Testis (tissue), 3 donors: ENCODE data around the gene KCTD1. TPM values are rescaled to one million over a fixed set of nuclear protein-coding genes. Genes with fewer than 3 reads are reported as not detected.
A peak's percentile ranks its signal among the peaks of the same experiment; 100 is the strongest.

Source experiments
- DNase-seq: peaks from one replicate; pipeline ENCODE4 v3.0.0-alpha.2; 2019
- H3K27ac ChIP-seq, 2 donors: fragments of 200-600 bp; sonication (generic); one replicate each; pipeline ENCODE4 v1.5.1; 2019
- H3K27me3 ChIP-seq: fragments of 200-600 bp; sonication (generic); one replicate; pipeline ENCODE4 v1.5.1; 2019
- H3K36me3 ChIP-seq: fragments of 200-600 bp; sonication (generic); one replicate; pipeline ENCODE4 v1.5.1; 2017; ENCODE audit warnings: low read depth; ENCODE audit errors: missing control alignments
- H3K4me1 ChIP-seq: fragments of 200-600 bp; sonication (generic); one replicate; pipeline ENCODE4 v1.5.1; 2019
- H3K4me3 ChIP-seq, 2 donors: fragments of 200-600 bp; sonication (generic); one replicate each; pipeline ENCODE4 v1.5.1; 2017 to 2019
- H3K9me3 ChIP-seq: fragments of 200-600 bp; sonication (generic); one replicate; pipeline ENCODE4 v1.5.1; 2017
- POLR2A ChIP-seq: fragments of 450-650 bp; IDR thresholded peaks from one replicate; pipeline ENCODE4 v1.6.1; 2017; ENCODE audit warnings: antibody characterized with exemption, mild to moderate bottlenecking, moderate library complexity
- WGBS, 2 donors: methylation state at CpG; one replicate each; pipeline ENCODE4 v1.1.5; 2018; 5-methylcytosine and 5-hydroxymethylcytosine counted together
- intact Hi-C: fragments of 100-400 bp; cut with DNase I; formaldehyde crosslinking; loops from one replicate; pipeline ENCODE4 v1.15.1; 2023; ENCODE audit warnings: low total_unique reads
- polyA plus RNA-seq: library from polyadenylated mRNA; stranded (reverse); fragments of 350-450 nt; fragmentation: Illumina TruSeq; extraction: RNeasy Lipid Tissue Mini Kit (QIAGEN cat#74804); gene quantifications from one replicate; pipeline ENCODE4 v1.2.3, GENCODE V29; 2014; ENCODE audit warnings: low read depth, low replicate concordance; ENCODE audit not compliant: insufficient read depth
- total RNA-seq, 2 donors: library from RNA; depleted of rRNA; stranded (reverse); fragments of >200 nt; gene quantifications; one replicate each; pipeline ENCODE4 v1.2.3, GENCODE V29; 2016
- TF ChIP-seq, protein P1 (sequence below), 3 experiments: fragments of 450-650 bp in 2 of 3; fragments of 200-600 bp in 1 of 3; sonication (generic) in 1 of 3; IDR thresholded peaks; one replicate each; pipeline ENCODE4 v1.5.1; 2016 to 2019; ENCODE audit warnings: antibody characterized with exemption in 3 of 3, mild to moderate bottlenecking in 2 of 3, moderate library complexity in 1 of 3

The KCTD1 gene
- total and polyA plus RNA-seq, 3 donors from 2014 or later: 13.1 to 19.9 (median 19.6) TPM

DNA sequence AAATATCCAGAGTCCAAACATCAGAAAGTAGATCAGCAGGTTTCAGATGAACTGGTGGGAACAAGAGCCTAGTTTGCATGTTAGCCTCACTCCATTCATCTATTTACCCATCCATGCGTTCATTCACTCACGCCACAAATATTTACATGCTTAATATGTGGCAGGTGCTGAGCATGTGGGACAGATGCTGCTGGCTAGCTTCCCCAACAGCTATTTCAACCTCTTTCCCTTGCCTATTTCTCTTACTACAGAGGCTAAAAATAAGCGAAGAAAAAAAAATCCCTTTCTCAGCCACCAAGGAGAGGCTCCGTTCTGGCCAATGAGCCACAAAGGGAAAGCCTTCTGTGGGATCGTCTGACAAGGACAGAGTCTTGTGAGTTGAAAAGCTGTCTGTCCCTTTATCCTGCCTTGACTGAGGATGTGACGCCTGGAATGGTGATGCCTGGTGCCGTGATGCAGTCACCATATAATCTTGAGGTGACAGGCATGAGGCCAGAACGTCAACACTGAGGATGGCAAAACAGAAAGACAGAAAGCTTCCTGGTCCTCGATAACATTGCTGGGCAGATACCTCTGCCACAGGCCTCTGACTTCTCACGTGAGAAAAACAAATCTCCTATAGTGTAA, 78.2 kb downstream of the KCTD1 start:
- H3K9me3 ChIP-seq: no peaks in the 10 kb centered on the region
- H3K4me3 ChIP-seq: no peak overlapping the region
- H3K27ac ChIP-seq: no peak overlapping the region
- no peaks in the 10 kb centered on the region for H3K36me3 ChIP-seq
- H3K4me1 ChIP-seq: no peaks in the 10 kb centered on the region
- intact Hi-C loops: no loop called here
- 81 to 89% methylated on average over 10 of the region's 10 CpGs for WGBS, 2 donors
- TF ChIP-seq POLR2A: no peak
- TF ChIP-seq, protein P1, sequence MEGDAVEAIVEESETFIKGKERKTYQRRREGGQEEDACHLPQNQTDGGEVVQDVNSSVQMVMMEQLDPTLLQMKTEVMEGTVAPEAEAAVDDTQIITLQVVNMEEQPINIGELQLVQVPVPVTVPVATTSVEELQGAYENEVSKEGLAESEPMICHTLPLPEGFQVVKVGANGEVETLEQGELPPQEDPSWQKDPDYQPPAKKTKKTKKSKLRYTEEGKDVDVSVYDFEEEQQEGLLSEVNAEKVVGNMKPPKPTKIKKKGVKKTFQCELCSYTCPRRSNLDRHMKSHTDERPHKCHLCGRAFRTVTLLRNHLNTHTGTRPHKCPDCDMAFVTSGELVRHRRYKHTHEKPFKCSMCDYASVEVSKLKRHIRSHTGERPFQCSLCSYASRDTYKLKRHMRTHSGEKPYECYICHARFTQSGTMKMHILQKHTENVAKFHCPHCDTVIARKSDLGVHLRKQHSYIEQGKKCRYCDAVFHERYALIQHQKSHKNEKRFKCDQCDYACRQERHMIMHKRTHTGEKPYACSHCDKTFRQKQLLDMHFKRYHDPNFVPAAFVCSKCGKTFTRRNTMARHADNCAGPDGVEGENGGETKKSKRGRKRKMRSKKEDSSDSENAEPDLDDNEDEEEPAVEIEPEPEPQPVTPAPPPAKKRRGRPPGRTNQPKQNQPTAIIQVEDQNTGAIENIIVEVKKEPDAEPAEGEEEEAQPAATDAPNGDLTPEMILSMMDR (IDR thresholded peaks at IDR 0.05): no peak
- H3K27me3 ChIP-seq: no peaks in the 10 kb centered on the region
- no peak for DNase-seq

DNA sequence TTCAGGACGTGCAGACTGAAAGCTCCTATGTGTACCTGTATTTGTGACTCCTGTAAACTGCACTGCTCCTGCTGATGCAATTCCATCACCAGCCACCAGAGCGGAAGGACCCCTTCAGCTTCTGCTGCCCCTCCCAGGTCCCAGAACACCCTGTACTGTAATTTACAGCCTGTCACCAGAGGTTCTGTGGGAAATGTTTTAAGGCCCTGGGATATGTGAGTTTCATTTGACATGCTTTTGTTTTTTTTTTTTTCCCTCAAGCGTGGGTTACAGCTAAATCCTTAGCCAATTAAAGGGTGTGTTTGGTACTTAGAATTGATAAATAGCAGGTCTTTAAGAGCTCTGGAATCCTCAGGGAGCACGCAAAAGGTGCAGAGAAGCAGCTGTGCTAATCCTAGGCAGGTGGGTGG, 79.4 kb downstream of the KCTD1 start:
- no peaks in the 10 kb centered on the region for H3K36me3 ChIP-seq
- H3K27me3 ChIP-seq: no peaks in the 10 kb centered on the region
- intact Hi-C loops: no loop called here
- H3K4me1 ChIP-seq: no peaks in the 10 kb centered on the region
- no peak overlapping the region for H3K27ac ChIP-seq
- no peak for TF ChIP-seq POLR2A
- TF ChIP-seq, protein P1 (IDR thresholded peaks at IDR 0.05): peak in 1 of 3 experiments; percentile 54
- WGBS, 2 donors: 82 to 90% methylated on average over 4 of the region's 4 CpGs
- no peaks in the 10 kb centered on the region for H3K9me3 ChIP-seq
- no peak for DNase-seq
- H3K4me3 ChIP-seq: no peak overlapping the region

DNA sequence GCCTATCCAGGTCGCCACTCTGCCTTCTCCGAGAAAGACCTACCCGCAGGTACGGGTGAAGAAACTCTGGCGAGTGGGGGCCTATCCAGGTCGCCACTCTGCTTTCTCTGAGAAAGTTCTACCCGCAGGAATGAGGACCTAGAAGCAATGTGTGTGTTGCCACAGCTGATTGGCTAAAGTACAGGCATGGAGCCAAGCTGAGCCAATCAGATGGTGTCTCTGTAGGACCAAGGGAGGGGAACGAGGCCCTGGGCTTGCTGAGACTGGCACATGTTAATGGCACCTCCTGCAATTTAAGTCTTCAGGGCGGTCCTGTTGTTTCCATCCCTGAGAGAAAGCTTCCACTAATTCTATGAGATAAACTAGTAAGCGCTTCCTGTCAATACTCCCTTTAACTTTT, 82.3 kb downstream of the KCTD1 start:
- peak; percentile 73 for DNase-seq
- intact Hi-C loops: no loop called here
- 53 to 72% methylated on average over 10 of the region's 10 CpGs for WGBS, 2 donors

DNA sequence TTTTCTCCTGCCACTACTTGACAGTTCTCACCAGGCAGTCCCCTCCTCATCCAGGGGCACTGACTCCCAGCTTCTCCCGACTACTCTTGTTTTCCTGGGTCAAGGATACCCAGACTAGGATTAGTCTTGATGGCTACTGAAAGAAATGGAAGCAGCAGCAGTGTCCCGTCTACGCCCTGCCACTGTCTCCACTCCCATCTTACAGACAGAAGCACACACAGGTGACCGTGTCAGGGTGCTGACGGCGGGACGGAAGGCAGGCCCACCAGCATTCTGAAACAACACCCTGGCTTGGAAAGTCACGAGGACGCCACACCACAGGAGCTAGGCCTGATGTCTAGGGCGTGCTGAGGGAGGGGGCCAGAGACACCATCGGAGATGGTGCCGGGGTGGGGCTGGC, 82.9 kb downstream of the KCTD1 start:
- Histone ChIP-seq H3K4me1 (peaks cover 5% of the 10 kb centered on the region), H3K27me3 (no peaks in the 10 kb centered on the region), H3K4me3 (peak overlapping the region in 1 of 2 donors; percentile 18), H3K27ac (no peak overlapping the region), H3K36me3 (no peaks in the 10 kb centered on the region), H3K9me3 (no peaks in the 10 kb centered on the region)
- DNase-seq: no peak
- intact Hi-C loops: no loop called here
- WGBS, 2 donors: 72 to 78% methylated on average over 5 to 10 of the region's 12 CpGs
- TF ChIP-seq POLR2A: no peak
- TF ChIP-seq, protein P1 (IDR thresholded peaks at IDR 0.05): no peak

More for the DNA sequence above, 82.3 kb downstream of the KCTD1 start:
- TF ChIP-seq, protein P1 (IDR thresholded peaks at IDR 0.05): no peak
- TF ChIP-seq POLR2A: no peak
- Histone ChIP-seq H3K27me3 (no peaks in the 10 kb centered on the region), H3K4me1 (peaks cover under 1% of the 10 kb centered on the region), H3K36me3 (no peaks in the 10 kb centered on the region), H3K9me3 (no peaks in the 10 kb centered on the region), H3K27ac (no peak overlapping the region), H3K4me3 (peak overlapping the region in 1 of 2 donors; percentile 18)
